GM19397 (cell line): ENCODE measurements around the gene PDLIM3.
"Not testable (repeated sequence)": the region's sequence is repeated elsewhere in the genome, so short reads cannot be mapped to it uniquely, and the experiment has no call there.

ENCODE experiments used
- ATAC-seq: cut with Tn5 transposase; IDR thresholded peaks from one replicate; pipeline ENCODE4 v1.9.1; 2021; ENCODE audit warnings: mild to moderate bottlenecking, moderate library complexity; ENCODE audit not compliant: unreplicated experiment

Gene PDLIM3

DNA sequence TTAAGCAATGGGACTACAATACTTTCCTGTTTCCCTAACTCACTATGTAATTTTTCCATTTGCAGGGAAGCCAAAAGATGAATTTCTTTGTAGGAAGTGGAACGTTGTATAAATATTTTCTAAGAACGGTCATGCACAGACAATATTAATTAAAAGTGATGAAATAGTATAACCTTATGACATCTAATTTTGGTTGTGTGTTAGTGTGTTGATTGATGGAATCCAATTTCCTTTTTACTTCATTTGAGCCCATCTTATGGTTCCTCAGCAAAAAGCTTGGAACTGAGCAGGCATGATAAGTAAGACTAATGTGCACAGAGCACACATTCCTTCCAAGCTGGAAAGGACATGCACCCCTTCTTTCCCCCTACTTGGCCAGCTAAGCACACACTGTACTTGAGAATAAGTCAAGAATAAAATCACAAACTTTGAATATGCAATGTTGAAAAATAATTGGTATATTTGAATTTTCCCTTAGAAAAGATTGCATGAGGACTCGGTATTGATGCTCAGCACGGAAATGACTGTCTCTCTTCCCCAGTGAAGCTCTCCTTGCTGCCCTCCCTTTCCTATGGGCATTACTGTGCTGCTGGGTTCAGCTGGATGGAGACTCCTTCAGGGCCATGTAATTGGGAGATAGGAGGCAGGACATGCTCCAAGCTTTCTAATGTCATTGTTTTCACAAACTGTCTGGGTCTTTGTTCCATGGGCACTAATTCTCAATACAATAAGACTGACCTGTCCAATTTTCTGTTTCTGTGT, 19.2 kb upstream of the PDLIM3 start:
- ATAC-seq: no peak

DNA sequence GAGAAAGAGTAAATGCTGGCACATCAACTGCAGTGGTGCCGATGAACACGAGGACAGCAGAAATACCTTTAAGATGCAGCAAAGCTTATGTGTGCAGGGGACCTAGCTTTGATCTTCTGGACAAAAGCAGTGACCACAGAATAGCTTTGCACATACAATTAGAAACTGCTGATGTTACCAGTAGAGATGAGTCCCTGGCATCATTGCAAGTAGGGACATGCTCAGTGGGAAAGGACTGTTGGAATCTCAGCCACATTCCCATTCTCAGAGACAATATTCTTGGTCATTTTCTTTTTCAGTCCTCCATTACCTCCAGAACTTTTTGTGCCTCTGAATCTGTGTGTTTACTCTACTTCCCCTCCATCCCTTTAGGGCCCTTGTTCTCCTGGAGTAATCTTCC, 16.9 kb upstream of the PDLIM3 start:
- no peak for ATAC-seq

- ATAC-seq: no peak
Observed at GRCh38 chr4:185550933-185551332, 15.6 kb upstream of the PDLIM3 start.

DNA sequence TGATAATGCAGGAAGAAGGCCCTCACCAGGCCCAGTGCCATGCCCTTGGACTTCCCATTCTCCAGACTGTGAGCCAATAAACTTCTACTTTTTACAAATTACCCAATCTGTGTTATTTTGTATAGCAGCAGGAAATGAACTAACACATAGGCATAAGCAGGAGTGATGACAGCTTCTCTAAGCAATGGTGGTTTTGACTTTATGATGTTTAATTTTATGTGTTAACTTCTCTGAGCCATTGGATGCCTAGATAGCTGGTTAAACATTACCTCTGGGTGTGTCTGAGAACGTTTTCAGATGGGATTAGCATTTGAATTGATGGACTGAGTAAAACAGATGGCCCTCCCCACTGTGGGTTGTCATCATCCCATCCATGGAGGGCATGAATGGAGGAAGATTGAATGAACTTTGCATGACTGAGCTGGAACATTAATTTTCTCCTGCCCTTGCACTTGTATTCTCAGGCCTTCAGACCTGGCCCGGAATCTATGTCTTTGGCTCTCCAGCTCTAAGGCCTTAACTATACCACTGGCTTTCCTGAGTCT, 13.9 kb upstream of the PDLIM3 start:
- ATAC-seq: no peak

DNA sequence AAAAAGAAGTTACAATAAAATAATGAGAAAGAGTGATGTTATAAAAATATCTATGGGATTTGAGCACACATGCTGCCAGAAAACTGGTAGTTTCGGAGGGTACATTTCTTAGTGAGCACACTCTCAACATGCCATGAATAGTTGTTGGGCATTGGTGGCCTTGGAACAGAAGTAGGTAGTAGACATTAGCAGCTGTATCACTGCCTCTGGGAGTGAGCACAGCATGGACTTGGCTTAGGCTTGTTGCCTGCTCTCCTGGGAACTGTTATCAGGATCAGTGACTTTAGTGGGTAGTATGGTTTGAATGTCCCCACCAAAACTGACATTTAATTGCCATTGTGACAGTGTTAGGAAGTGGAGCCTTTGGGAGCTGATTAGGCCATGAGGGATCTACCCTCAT, 13.3 kb upstream of the PDLIM3 start:
- ATAC-seq: no peak

DNA sequence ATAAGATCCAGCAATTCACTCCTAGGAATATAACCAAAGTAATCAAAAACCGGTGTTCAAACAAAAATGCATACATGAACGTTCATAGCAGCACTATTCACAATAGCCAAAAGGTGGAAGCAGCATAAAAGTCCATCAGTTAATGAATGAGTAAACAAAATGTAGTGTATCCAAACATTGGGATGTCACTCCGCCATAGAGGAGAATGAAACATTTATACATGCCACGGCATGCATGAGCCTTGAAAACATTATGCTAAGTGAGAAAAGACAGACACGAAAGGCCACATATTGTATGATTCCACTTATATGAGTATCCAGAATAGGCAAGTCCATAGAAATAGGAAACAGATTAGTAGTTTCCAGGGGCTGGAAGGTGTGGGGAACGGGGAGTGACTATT, 11.0 kb upstream of the PDLIM3 start:
- no peak for ATAC-seq

DNA sequence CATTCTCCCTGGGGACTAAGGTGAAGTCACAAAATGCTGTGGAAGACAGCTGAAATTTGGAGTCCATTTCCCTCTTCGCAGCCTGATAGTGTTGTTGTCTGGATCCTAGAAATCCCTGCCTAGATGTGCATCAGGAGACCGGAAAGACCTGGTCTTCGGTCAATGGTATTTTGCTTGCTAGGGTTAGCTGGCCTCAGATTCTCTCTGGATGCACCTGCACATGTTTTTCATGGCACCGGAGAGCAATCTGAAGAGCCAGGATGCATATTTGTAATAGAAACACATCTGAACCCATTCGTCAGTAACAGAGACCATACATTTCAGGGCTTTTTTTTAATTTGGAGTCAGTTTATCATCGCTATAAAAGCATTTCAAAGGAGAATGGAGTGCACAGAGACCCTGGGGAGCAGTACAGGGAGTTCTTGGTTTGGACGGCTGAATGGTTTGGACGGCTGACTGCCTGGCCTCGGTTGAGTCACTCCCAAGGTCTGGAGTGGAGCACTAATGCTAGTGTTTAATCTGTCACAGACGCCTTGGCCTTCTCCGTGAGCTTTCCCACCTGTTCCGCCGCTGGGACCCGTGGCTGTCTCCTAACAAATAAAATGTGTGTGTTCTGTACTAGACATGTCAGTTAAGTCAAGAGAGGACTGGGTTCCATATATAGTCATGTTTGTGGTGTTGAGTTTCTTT, 7.5 kb upstream of the PDLIM3 start:
- no peak for ATAC-seq

DNA sequence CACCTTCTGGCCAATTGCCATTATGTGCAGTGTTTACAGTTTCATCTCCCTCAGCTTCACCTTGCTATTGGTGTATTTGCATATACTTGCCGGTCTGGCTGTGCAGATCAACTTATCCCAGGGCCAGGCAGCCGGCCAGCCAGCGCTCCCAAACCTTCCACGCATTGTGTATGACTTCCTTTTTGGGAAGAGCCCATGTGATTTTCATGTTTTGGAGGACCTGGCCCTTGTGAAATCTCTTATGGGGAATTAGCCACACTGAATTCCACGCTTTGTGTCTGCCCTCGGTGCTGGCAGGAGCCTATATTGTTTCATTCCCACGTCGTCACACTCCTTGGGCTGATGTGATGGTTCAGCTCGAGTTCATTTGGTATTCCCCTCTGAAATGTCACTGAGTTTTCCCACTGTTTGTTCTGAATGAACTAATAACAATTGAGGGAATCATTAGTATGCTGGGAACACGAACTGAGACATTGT, 6.0 kb upstream of the PDLIM3 start:
- no peak for ATAC-seq

DNA sequence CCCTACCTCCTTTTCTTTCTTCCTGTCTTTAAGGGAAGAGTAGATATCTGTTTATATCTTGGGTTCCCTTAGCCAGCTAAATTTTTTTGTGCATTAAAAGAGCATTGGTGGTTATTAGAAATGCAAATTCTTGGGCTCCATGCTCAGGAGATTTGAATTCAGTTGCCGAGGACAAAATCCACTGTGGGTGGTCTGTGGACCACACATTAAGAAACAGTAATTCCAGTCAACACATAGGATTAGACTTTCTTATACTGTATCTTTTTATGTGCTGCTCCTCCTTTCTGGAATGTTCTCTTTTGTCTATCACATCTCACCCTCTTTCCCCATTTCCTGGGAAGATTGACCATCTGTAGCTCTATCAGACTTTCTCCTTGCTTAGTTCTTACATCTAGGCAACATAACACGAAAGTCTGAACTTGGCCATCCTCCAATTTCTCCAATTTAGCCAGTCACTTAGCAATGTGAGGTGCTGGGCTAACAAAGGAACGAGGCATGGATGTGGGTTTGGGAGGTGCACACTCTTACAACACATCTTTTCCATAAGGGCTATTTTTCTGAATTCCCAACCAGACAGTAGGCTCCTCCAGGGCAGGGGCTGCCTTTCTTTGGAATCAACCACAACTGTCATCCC, 5.3 kb upstream of the PDLIM3 start:
- ATAC-seq: no peak

DNA sequence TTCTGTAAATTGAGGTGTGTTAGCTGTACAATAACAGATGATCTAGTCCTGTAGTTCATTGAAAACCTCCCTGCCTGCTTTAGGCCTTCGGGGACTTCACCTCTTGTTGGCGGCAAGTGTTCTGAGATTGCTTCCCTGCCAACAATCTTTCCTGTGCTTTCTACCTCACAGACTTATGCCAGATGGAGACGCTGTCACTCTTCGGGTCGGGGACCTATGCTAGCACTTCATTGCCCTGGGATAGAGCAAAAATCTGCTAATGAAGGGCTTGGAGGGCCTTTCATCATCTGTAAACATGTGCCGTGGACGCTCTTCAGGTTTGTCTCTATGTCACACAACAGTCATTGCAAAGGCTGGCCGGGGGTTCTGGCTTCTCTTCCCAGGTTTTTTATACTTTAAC, 4.7 kb upstream of the PDLIM3 start:
- no peak for ATAC-seq

DNA sequence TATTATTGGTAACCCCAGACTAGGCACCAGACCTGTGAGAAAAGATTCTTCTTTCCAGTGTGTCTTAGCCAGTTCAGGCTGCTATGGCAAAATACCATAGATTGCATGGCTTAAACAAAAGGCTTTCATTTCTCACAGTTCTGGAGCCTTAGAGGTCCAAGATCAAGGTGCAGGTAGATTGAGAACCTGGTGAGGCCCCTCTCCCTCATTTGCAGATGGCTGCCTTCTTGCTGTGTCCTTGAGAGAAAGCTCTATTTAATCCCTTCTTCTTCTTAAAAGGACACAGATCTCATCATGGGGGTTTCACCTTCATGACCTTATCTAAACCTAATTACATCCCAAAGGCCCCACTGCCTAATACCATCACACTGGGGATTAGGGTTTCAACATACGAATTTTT, 3.5 kb upstream of the PDLIM3 start:
- ATAC-seq: no peak

DNA sequence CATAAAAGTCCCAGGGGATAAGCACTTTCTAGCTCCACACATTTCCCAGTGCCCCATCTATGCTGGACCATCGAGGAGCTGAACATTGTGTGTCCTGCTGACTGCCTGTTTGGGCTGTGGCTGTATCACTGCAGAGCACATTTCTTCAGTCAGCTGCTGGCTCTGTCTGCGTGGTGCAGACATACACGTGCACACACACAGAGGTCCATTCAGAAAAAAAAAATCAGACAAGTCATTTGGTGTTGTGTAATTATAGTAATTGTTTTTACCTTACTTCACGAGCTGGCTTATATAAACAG, 1.1 kb upstream of the PDLIM3 start:
- ATAC-seq: no peak

- no peak for ATAC-seq
Observed at GRCh38 chr4:185535612-185536410, 504 bp upstream of the PDLIM3 start.

GRCh38 chr4:185534511-185534865, 819 bp downstream of the PDLIM3 start:
- ATAC-seq: no peak

DNA sequence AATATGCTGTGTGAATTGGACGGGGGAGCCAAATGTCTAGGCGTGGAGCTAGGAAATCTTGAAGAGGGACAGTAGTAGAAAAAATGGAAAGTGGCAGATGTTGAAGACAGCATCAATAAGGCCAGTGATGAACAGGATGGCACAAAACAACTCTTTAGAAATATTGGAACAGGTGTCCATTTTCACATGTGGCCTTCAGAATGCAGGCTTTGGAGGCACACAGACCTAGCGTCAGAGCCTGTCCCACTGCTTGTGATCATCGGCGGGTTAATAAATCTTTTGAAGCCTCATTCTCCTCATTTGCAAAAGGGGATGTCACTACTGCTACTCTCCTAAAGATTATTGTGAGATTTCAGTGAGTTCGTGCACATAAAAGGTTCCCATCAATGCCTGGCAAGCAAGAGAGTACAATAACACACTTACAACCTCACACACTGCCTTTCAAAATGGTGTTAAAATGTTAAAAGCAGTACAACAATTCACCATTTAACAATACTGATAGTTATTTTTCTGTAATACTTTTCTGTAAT, 2.4 kb downstream of the PDLIM3 start:
- no peak for ATAC-seq

DNA sequence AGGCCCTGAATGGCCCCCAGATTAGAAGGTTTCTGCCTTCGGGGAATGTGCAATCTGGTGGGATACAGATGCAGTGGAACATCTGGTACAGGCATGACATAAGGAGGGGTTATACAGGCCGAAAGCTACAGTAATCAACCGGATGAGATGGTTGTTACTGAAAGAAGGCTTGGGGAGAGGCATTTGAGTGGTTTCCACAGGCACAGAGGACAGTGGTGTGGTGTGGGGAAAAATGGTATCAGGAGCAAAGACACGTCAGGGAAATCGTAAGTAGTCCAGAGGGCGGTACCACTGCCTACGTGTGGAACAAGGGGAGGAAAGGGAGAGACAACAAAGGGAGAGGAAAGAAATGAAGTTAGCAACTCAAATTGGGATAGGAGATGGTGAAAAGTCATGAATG, 3.0 kb downstream of the PDLIM3 start:
- no peak for ATAC-seq

- not testable (repeated sequence) for ATAC-seq
Observed at GRCh38 chr4:185531654-185532053, 3.7 kb downstream of the PDLIM3 start.

DNA sequence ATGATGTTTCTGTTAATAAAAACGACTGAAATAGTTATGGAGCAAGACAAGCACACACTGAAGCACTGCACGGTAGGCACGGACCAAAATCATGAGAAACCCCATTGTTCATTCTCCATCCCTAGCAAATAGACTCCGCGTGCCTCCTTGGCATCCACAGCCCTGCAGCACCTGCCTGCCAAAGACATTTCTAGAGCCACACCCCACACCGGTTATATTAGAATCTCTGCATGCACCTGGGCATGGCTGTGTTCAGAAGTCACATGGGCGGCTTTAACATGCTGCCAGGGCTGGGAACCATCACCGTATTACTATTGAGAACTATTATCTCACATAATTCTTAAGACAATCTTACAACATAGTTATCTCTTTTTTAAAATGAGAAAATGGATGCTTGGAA, 5.9 kb downstream of the PDLIM3 start:
- no peak for ATAC-seq

DNA sequence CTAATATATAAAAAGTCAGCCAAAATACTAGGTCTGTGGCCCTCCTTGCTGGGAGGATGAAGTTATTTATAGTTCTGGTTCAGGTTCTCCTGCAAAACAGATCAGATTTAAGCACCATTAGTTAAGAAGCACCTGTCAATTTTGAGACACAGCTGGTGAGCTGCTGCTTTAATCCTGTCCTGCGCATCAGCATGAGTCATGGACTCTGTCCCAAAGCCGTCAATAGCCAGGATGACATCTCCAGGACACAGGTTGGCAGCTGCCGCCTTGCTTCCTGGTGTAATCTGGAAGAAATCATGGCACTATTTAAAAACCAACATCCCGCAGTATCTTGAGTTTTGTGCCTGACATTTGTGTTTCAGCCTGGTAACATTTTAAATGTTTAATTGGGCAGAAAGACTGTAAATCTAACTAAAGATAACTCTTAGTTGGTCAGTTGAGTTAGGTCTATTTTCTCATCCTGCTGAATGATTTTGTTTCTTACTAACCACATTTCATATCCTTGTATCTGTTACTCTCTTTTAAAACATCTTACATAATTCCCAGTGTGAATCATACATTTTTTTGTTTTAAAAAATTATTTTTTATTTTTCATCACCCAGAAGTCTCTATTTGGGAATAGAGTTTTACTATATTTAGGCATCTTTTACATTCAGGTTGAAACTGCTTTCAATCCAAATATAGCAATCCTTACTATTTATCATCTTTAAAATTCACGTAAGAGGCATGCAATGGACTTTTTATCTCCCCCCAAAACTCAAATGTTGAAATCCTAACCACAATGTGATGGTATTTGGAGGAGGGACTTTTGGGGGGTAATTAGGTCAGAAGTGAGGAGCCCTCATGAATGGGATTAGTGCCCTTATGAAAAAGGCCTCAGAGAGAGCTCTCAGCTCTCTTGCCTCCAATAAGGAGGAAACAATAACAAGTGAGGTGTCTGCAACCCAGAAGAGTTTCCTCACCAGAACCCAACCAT, 10.1 kb downstream of the PDLIM3 start:
- ATAC-seq: no peak

DNA sequence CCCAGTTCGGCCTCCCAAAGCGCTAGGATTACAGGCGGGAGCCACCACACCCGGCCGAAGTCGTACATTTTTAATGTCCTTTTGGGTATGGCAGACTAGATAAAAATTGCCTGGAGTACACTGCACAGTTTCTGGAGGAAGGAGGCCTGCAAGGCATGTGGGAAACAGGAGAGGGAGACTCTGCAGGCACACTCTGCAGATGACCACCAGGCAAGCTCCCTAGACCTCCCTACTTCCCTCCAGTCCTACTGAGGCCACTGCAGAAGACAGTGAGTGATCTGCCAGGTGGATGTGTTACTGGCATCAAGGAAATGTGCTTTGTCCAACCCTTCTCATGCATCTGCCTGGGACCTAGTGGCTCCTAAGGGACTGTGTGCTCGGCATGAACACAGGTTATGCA, 11.4 kb downstream of the PDLIM3 start:
- no peak for ATAC-seq
